Activated CD4-positive, alpha-beta T cell treated with anti-CD3 and anti-CD28 coated beads, Interleukin-10, Interleukin-2, amounts not matched to agents 100 ng/mL and 50 ng/mL, durations not matched to agents 16 hours and 8 hours (primary cell): ENCODE data around the gene CLRN3.

ENCODE experiments used
- DNase-seq: peaks from one replicate; pipeline ENCODE4 v3.0.0-alpha.2; 2020

Gene CLRN3

DNA sequence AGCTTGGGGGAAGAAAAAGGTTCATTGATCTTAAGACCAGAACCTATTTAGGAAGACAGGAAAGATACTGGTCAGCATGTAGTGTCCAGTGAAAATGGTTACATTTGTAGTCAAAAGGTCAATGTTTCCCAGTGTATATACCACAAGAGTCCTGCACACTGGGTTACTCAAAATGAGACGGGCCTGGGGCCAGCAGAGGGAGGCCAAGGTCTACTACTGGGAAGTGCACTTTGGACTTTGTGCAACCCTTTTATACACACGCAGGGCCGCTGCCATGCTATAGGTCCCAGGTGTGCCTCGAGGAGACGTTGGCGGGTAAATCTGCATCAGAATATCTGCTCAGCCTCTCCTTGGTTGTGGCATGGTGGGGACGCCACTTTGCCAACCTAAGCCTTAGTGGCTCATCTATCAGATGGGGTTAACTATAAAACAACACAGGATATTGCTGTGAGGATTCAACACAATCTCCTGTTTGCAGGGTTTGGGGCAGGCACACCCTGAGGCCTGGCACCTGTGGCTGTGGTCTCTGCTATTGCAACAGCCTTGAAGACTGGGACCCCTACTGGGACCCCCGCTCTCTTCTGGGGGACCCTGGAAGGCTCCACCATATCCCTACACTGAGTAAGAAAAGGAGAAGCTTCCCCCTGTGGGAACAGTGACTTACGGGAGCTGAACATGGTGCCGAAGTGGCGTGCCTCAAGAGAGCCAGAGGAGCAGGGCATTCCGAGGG, 19.7 kb downstream of the CLRN3 start:
- peak; percentile 23 for DNase-seq

- no peak for DNase-seq
These were observed 20.6 kb downstream of the CLRN3 start for GRCh38 chr10:127872011-127872761.

DNA sequence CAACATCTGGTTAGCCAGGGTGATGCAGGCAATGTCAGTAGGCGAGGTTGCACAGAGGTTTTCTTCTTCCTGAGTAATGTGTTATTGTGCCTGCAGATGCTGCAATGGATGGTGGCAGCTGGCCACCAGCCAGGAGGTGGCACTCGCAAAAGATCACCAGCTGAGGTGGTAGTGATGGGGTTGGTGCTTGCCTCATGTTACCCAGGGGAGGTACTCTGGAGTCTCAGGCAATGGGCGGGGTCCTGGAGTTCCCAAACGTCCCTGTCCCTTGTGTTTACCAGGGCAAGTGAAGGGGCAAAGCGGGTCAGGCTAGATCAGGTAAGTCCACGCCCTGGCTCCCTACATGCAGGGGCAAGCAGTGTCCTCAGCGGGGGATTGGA, 21.1 kb downstream of the CLRN3 start:
- DNase-seq = no peak

DNA sequence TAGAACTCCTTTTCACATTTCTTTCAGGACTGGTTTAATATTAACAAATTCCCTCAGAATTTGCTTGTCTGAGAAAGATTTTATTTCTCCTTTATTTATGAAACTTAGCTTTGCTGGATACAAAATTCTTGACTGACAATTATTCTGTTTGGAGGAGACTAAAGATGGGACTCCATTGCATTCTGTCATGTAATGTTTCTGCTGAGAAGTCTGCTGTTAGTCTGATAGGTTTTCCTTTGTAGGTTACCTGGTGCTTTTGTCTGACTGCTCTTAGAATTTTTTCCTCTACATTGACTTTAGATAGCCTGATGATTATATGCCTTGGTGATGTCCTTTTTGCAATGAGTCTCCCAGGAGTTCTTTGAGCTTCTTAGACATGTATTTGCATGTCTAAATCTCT, 23.4 kb downstream of the CLRN3 start:
- no peak for DNase-seq

GRCh38 chr10:127867805-127868204, 24.9 kb downstream of the CLRN3 start:
- DNase-seq = no peak

- DNase-seq = no peak
These were observed 26.3 kb downstream of the CLRN3 start for GRCh38 chr10:127866276-127867013.

DNA sequence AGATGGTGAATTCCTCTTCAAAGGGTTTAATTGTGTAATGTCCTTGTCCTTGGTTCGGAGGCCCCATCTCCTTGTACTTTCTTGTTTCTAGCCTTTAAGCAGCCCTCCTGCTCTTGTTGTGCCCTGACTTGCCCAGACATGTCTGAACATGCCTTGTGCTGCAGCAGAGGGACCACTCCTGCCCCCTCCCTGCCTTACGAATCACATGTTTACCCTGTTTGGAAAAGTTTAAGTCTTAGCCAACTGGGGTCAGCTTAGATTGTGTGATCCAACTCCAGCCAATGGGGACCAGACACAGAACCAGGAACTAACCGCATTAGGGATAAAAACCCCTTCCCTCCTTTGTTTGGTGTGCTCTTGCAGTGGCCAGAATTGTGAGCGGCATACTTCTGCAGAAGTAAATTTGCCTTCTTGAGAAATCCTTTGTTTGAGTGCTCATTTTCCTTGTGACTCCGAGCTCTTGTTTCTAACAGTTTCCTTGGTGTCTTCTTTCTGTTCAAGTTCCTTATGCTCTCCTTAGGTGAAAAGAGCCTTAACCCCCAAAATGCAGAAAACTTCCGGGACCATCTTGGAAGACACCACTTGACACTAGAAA, 29.4 kb downstream of the CLRN3 start:
- DNase-seq = no peak

DNA sequence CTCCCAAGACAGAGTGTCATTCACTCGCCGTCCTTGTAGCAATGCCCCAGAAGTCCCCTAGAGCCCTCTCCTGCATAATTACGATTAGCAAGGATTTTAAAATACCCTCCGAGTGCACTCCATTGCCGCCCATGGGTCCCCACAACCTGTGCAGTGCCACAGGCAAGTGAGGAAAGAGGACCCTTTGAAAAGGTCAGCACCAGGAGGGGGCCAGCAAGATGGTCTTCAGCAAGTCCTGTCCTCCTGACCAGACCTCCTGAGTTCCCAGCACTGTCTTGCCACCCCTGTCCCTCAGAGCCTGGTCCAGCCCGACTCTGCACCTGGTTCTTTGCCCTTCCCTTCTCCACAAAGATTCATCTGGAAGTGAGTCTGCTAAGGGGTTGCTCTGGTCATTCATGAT, 32.1 kb downstream of the CLRN3 start:
- DNase-seq = no peak

- no peak for DNase-seq
These were observed 36.8 kb downstream of the CLRN3 start for GRCh38 chr10:127855976-127856375.

- no peak for DNase-seq
These were observed 37.2 kb downstream of the CLRN3 start for GRCh38 chr10:127855591-127855881.

GRCh38 chr10:127854769-127855590, 37.8 kb downstream of the CLRN3 start:
- DNase-seq = no peak

GRCh38 chr10:127853868-127854768, 38.6 kb downstream of the CLRN3 start:
- DNase-seq = peak; percentile 74

- DNase-seq = no peak
These were observed 40.3 kb downstream of the CLRN3 start for GRCh38 chr10:127852456-127852855.

DNA sequence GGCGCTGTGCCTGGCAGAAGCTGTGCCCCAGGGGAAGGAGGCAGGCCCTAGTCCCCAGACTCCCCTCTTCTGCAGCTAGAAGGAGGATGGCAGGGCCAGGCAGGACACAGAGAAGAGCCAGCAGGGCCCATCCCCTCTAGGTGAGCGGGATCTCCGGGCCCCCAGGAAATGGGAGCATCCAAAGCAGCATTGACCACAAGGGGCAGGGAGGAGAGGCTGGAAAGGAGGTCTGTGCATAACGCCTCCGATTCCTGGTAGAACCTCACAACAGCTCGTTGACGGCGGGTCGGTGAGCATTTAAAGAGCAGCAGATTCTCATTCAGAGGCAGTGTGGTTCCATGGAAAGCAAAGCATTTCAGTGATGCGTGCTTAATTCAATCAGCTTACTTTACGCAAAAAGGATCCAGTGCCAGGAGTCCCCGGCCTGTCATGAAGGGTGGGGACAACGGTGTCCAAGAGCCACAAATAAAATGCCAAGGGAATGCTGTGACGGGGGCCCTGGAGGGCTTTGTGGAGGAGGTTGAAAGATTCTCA, 41.0 kb downstream of the CLRN3 start:
- DNase-seq = no peak

DNA sequence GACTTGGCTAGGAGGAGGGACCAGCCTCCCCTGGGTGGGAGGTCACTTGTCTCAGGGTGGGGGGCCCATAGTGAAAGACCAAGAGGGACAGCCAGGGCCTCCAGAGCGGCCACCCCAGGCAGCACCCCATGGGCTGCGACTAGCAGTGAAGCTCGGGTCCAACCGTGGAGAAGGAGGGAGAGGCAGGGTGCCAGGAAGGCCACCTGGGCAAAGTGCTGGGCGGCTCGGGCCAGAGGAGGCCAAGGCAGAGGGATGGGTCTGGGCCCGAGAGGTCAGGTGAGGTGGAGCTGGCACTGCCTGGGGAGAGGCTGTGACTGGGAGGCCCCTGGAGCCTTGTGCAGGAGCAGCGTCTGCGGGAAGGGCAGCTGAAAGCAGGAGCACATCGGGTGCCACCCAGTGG, 41.8 kb downstream of the CLRN3 start:
- no peak for DNase-seq

- DNase-seq = no peak
These were observed 42.8 kb downstream of the CLRN3 start for GRCh38 chr10:127849921-127850320.

DNA sequence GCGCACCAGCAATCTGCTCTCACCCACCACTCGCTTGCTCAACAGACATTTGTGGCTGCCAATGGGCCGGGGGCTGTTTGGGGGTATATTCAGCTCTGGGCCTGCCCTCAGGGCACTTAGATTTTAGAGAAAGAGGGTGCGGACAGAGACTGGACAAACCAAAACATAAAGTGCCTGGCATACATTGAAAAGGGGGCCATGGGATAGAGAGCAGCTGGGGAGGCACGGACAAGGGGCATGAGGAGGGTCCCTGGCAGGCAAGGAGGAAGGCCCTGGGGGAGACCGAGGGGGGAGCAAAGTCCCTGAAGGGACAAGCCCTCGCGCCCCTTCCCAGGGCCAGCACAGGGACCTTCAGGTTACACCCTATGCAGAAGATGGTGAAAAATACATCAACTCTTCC, 43.5 kb downstream of the CLRN3 start:
- no peak for DNase-seq

DNA sequence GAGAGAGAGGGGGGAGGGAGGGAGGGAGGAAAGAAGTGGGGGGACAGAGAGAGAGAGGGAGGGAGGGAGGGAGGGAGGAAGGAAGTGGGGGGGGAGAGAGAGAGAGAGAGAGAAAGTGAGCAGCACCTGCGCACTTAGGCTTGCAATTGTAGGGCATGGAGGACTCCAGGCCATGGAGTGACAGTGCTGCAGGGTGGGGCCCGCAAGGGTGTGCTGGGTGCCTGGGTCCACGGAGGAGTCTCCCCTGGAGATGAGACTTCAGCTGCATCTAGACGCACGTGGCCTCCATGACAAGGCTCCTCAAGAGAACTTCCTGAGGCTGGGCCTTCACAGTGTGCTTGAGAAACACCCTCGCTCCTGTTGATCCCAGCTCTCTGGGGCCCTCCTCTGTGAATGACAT, 44.5 kb downstream of the CLRN3 start:
- DNase-seq = no peak

GRCh38 chr10:127845756-127846155, 47.0 kb downstream of the CLRN3 start:
- no peak for DNase-seq

GRCh38 chr10:127840884-127841283, 51.9 kb downstream of the CLRN3 start:
- no peak for DNase-seq

GRCh38 chr10:127836966-127837365, 55.8 kb downstream of the CLRN3 start:
- no peak for DNase-seq
